A204.1 (cell line): ENCODE data around the gene SIMC1.
"Not testable (repeated sequence)": the region's sequence is repeated elsewhere in the genome, so short reads cannot be mapped to it uniquely, and the experiment has no call there.

ENCODE experiments used
- FAIRE-seq: peaks from 2 replicates; lab custom pipeline; 2012; peaks lifted over from hg19 to GRCh38; lab: Jason Lieb, UNC

SIMC1 gene

DNA sequence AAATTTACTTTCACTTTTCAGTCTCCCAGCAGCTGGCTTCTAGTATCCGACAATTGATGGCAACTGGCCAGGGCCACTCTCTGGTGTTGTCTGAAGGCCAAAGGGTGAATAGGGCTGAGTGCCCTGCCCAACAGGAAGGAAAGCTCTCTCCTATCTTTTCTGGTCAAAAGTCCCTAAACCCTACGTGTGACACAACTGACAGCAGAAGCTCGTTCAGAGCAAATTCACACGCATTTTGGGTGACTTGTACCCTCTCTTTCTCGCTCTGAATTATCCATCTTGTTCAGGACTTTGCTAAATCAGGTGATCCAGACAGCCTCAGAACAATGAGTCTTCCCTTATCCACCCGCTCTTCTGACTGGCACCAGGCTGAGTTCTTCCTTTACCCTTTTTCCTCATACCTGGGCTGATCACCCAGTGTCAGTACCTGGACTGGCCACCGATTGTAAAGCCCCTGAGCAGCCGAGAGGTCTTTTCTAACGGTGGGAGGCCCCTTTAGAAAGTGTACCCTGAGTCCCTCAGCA lies 21.8 kb upstream of the SIMC1 start:
- not testable (repeated sequence) for FAIRE-seq

DNA sequence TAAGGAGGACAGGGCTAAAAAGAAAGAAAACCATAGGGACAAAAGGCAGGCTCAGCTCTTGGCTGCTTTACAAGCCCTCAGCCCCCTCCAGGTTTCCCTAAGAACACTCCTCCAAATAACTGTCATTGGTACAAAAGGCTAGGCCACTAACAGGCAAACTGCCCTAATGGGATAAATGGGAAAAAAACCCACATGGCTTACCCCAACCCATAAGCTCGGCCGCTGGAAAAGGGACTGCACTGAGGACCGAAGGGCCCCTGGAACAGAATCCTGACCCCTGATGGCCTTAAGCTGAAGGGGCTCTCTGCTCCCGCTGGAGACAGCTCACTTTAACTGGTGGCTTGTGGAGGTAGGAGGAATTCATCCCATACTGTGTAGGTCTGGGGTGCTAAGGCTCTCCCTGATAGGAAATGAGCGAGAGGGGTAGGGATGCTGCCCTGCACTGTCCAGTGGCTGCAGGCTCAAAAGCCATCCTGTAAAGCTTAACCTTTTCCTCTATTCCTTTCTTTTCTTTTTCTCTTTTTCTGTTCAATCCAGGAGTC lies 21.0 kb upstream of the SIMC1 start:
- FAIRE-seq, result not testable (repeated sequence)

DNA sequence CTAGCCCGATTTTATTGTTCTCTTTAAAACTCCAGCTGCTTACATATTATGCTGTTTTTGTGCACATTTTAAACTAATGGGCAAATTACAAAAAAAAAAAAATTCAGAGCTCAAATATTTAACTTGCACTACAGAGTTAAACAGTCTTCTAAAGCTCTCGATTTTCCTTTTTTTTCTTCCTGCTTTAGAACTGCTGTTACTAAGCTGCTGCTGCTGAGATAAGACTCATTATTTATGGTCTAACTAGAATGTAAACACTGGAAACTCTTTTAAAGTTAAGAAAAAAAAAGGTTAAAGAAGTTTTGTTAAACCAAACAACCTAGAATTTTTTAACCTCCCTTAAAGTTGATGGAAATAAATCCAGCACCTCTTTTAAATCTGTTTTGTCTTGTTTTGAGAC lies 20.5 kb upstream of the SIMC1 start:
- FAIRE-seq, result not testable (repeated sequence)

DNA sequence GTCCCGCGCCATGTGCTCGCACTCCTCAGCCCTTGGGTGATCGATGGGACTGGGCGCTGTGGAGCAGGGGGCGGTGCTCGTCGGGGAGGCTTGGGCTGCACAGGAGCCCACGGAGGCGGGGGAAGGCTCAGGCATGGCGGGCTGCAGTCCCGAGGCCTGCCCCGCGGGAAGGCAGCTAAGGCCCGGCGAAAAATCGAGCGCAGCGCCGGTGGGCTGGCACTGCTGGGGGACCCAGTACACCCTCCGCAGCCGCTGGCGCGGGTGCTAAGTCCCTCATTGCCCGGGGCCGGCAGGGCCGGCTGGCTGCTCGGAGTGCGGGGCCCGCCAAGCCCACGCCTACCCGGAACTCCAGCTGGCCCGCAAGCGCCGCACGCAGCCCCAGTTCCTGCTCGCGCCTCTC lies 16.2 kb upstream of the SIMC1 start:
- not testable (repeated sequence) for FAIRE-seq

DNA sequence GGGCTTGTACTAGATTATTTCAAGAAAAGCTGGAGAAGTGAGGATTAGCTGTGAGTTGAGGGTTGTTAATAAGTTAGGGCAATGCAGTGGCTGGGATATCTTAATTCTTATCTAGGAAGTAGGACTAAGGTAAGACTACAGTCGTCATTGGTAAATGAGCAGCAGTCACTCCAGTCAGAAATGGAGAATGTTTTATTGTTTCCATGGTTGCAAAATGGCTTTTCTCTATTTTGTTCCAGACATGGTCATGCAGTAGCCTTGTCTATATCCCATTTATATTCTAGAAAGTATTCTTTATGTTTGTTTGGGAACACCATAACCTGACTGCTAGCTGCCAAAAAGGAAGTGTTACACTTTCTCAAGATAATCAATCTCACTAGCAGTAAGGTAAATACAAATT lies 9.9 kb upstream of the SIMC1 start:
- not testable (repeated sequence) for FAIRE-seq

DNA sequence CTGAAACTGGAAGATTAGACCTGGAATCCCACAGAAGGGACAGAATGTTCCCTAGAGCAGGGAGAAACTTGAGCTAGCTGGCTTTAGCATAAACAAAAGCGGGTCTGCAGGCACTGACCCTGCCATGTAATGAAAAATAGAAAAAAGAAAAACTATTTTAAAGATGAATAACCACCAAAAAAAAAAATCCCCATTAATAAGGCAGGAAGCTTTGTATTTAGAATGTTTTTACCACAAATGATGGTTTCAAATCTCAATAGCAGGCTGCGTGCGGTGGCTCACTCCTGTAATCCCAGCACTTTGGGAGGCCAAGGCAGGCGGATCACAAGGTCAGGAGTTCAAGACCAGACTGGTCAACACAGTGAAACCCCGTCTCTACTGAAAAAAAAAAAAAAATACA lies 5.0 kb upstream of the SIMC1 start:
- FAIRE-seq, result not testable (repeated sequence)

DNA sequence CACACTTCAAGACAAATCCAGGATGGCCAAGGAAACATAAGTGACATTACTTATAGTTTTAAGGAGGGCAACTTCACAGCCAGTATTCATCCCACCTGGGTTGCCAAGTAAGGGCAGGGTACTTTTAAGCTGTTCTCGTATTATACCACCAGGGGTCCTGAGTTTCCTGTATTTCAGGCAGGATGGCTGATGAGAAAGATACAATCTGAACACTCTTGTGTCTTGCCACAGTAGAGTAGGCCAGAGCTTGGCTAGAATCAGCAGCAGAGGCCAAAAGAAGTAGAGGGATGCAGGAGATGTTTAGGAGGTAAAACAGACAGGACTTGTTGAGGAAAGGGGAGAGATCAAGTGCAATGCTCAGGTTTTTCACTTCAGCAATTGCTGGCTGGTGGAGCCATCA lies 3.1 kb upstream of the SIMC1 start:
- FAIRE-seq, result not testable (repeated sequence)

DNA sequence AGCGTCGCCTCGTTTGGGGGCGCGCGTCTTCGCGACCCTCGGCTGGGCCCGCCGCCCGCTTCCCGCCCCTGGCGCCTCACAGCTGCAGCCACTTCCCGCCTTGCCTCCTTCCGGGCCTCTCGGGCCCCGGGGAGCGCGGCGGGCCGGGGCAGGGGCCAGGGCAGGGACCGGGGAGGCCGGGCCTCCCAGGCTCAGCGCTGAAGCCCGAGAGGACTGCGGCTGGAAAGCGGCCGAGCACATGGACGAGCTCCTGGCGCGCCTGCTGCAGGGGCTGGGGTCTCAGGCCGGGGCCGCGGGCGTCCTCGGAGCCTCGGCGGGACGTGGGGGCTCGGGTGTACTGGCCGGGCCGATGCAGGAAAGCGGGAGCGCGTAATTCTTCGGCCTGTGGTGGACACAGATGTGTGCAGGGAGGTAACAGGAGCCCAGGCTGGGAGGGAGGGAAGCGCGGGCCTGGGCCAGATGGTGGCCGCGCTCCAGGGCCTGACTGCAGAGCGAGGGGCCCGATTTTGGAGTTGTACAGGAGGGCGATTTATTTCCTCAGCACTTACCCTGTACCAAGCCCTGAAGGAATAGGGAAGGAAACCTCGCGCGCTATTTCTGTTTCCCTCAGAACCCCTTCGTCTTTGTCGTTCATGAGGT lies 540 bp downstream of the SIMC1 start:
- FAIRE-seq, result not testable (repeated sequence)

DNA sequence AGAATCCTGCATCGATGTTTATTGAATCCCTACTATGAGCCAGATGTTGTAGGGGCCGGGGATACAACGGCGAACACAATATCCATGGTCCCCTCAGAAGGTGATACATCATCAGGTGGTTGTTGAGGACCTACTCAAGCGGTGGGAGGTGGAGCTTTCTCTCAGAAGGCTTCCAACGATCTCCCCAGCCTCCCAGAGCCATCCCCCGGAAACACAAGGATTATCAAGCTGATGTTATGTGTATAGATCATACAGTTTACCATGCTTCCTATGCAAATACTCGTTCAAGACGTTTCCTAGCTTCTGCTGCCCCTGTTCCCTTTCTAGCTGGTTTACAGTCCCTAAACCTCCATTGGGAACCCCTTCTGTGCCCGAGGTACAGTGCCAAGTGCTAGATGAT lies 1.1 kb downstream of the SIMC1 start:
- not testable (repeated sequence) for FAIRE-seq

DNA sequence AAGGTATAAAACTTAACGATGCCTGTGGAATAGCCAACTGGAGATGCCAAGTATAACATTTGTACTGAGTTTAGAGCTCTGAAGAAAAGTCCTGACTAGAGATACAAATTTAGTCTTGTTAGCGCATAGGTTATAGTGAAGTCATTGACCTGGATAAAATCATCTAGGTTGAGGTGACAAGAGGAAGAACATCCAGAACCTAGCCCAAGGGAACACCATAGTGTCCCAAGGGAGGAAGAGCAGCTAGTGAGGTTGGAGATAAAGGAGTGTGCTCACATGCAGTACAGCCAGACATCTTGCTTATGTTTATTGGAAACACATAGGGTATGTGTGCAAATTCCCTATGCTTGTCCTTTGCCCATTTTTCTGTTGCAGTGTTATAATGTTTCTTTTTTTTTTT lies 6.1 kb downstream of the SIMC1 start:
- not testable (repeated sequence) for FAIRE-seq

DNA sequence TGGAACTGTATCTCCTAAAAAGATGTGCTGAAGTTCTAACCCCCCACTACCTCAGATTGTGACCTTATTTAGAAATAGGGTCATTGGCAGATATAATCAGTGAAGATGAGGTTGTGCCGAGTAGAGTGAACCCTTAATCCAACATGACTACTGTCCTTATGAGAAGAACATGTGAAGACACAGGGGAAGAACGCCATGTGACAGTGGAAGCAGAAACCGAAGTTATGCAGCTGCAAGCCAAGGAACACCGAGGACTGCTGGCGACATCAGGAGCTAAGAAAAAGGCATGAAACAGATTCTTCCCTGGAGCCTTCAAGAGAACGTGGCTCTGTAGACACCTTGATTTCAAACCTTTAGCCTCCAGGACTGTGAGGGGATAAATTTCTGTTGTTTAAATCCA lies 6.8 kb downstream of the SIMC1 start:
- FAIRE-seq, result not testable (repeated sequence)

DNA sequence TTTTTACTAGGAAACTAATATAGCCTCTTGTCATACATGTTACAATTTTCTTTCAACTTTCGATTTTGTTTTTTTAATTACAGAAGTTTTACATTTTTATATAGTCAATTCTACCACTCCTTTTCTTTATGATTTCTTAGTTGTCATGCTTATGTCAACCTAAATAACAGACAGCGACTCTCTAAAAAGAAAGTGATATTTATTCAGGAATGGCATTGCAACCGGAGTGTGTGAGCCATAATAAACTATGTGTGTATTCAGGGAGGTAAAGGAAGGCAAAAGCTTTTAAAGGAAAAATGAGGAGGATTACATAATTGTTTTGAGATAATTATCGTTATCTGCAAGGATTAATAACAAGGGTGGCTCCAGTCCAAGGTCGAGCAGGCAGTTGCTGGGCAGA lies 7.3 kb downstream of the SIMC1 start:
- not testable (repeated sequence) for FAIRE-seq

DNA sequence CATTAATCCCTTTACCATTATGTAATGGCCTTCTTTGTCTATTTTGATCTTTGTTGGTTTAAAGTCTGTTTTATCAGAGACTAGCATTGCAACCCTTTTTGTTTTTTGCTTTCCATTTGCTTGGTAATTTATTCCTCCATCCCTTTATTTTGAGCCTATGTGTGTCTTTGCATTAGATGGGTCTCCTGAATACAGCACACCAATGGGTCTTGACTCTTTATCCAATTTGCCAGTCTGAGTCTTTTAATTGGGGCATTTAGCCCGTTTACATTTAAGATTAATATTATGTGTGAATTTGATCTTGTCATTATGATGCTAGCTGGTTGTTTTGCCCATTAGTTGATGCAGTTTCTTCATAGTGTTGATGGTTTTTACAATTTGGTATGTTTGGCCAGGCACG lies 12.5 kb downstream of the SIMC1 start:
- FAIRE-seq, result not testable (repeated sequence)

DNA sequence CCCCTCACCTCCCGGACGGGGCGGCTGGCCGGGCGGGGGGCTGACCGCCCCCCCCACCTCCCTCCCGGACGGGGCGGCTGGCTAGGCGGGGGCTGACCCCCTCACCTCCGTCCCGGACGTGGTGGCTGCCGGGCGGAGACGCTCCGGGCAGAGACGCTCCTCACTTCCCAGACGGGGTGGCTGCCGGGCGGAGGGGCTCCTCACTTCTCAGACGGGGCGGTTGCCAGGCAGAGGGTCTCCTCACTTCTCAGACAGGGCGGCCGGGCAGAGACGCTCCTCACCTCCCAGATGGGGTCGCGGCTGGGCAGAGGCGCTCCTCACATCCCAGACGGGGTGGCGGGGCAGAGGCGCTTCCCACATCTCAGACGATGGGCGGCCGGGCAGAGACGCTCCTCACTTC lies 13.9 kb downstream of the SIMC1 start:
- not testable (repeated sequence) for FAIRE-seq

DNA sequence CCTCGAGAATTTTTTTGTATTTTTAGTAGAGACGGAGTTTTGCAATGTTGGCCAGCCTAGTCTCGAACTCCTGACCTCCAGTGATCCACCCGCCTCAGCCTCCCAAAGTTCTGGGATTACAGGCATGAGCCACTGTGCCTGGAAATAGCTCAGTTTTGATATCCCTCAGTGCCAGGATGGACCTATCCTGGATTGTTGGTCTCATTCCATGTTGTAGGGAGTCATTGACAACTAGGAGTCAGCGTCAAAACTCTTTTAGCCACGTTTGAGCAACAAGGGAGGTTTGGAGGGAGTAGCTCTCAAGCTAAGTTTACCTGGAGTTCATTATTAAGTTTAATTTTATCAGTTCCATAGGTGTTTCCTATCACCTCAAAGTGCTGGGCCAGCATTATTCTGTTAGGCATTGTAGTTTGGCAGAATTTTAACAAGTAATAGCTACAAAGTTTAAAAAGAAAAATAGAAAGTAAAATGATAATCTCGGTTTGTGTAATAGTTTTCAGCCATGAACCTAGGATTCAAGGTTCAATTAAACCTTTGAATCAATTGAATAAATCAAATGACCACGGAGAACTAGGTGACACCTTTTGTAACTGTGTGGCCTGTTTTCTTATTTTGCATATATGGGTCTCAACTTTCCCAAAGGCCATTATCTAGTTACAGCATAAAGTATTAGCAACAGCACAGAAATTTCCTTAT lies 15.3 kb downstream of the SIMC1 start:
- FAIRE-seq, result not testable (repeated sequence)

DNA sequence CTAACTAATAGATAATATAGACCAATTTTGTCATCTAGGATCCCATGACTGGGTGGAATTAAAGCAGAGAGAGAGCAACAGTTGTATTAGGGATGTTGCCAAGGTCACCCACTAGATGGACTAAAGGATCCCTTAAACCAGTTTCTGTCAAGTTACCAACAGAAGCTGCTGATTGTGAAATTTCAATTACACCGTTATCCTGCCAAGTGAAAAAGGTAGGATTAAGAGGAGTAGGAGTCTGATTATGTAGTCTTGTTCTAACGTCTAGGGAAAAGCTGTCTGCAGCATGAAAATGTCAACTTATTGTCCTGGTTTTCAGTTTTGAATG lies 15.8 kb downstream of the SIMC1 start:
- not testable (repeated sequence) for FAIRE-seq

DNA sequence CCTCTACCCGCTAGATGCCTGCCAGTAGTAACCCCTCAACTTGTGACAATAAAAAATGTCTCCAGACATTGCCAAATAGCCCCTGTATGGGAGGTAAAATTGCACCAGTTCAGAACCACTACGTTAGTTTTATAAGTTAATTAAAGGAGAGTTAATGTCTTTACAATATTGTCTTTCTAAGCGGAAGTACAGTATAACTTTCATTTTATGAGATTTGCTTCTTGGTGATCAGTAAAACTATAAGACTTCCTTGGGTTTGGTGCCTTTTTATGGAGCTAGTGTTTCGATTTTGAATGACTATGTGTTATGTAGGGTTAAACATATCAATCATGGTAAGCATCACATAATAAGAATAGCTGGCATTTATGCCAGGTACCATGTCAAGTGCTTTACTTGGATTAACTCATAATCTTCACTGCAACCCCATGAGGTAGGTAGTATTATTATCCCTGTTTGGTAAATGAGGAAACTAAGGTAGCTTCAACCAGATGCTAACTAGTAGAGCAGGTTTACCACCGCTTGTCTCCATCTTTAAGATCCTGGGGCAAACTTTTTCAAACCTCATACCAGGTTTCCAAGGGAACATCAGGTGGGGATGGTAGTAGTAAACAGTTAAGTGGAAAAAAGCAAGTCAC lies 19.8 kb downstream of the SIMC1 start:
- FAIRE-seq, result not testable (repeated sequence)

DNA sequence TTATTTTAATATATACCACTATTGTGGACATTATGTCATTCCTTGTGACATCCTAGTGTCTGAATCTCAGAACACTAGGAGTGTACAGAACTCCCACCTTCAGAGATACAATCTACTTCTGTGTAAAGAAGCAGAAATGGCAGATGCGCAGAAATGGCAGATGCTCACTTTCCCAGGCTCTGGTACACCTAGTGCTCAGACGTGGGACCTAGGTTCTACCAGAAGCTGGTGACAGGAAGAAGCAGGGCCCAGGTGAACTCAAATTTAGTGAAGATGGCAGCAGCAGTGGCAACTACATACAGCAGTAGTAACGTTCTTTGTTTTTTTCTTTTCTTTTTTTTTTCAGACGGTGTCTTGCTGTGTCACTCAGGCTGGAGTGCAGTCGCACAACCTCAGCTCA lies 22.5 kb downstream of the SIMC1 start:
- FAIRE-seq, result not testable (repeated sequence)

DNA sequence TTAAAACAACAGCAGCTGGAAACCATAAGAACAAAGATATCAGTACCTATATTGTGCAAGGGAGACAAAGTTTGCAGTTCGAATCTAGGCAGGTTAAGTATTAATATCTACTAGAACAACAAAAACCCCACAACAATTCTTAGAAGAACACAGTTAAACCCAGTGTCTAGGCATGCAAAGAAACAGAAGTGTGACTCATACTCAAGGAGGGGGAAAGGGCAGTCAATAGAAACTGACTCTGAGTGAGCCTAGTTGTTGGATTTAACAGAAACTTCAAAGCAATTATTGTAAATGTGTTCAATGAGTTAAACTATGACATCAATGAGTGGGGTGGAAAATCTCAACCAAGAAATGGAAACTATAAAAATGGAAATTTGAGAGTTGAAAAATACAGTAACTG lies 28.2 kb downstream of the SIMC1 start:
- FAIRE-seq, result not testable (repeated sequence)

DNA sequence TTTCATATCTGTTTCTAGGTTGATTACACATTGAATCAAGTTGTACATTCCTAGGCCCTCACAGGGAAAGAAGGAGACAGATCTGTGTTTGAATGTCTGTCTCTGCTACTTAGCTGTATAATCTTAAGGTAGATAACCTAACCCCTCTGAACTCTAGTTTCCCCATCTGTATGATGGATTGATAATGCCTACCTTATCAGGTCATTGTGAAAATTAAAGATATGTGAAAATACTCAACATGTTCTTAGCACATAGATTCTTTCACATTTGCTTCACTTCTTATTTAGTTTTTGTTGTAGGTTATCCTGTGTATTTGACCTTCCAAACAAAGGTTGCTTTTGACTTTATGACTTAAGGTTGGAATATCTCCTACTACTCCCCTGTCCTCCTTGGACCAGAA lies 50.8 kb downstream of the SIMC1 start:
- not testable (repeated sequence) for FAIRE-seq

DNA sequence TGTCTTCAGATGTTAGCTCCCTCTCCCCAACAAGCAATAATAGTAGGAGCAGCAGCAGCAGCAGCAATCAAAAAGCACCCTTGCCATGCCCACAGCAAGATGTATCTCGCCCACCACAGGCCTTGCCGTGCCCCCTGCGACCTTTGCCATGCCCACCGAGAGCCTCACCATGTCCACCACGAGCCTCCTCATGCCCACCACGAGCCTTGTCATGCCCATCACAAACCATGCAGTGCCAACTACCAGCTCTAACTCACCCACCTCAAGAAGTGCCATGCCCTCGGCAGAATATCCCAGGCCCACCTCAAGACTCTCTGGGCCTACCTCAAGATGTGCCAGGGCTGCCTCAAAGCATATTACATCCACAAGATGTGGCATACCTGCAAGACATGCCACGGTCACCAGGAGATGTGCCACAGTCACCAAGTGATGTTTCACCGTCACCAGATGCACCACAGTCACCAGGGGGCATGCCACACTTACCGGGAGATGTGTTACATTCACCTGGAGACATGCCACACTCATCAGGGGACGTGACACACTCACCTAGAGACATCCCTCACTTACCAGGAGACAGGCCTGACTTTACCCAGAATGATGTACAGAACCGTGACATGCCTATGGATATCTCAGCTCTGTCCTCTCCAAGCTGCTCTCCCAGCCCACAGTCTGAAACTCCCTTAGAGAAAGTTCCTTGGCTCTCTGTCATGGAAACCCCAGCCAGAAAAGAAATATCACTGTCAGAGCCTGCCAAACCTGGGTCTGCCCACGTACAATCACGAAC lies 52.0 kb downstream of the SIMC1 start:
- not testable (repeated sequence) for FAIRE-seq

DNA sequence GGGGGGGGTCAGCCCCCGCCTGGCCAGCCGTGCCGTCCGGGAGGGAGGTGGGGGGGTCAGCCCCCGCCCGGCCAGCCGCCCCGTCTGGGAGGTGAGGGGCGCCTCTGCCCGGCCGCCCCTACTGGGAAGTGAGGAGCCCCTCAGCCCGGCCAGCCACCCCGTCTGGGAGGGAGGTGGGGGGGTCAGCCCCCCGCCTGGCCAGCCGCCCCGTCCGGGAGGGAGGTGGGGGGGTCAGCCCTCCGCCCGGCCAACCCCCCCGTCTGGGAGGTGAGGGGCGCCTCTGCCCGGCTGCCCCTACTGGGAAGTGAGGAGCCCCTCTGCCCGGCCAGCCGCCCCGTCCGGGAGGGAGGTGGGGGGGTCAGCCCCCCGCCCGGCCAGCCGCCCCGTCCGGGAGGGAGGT lies 67.1 kb downstream of the SIMC1 start:
- not testable (repeated sequence) for FAIRE-seq
